Measurements from ENCODE around the gene HSPB7.

- no peak for TF ChIP-seq TAF1 (conservative IDR thresholded peaks at IDR 0.05)
- no peak for TF ChIP-seq MAX (IDR thresholded peaks at IDR 0.05)
Observed at GRCh38 chr1:15975358-15975804, 42.5 kb downstream of the HSPB7 start.
